Esophagus muscularis mucosa (tissue), 4 donors: ENCODE results near the gene NDUFA6.
"Not testable (repeated sequence)": the region's sequence is repeated elsewhere in the genome, so short reads cannot be mapped to it uniquely, and the experiment has no call there.

Source experiments
- EP300 ChIP-seq: sonication (generic); formaldehyde crosslinking; IDR thresholded peaks from one replicate; pipeline ENCODE4 v1.6.1; 2017; ENCODE audit warnings: antibody characterized with exemption
- POLR2A ChIP-seq: fragments of 450-650 bp; IDR thresholded peaks from one replicate; pipeline ENCODE4 v1.6.1; 2017; ENCODE audit warnings: antibody characterized with exemption, moderate library complexity, mild to moderate bottlenecking, low read depth
- POLR2AphosphoS5 ChIP-seq, 2 donors: sonication (generic); formaldehyde crosslinking; IDR thresholded peaks; one replicate each; pipeline ENCODE4 v1.6.1; 2017; ENCODE audit warnings: antibody characterized with exemption in 2 of 2
- TF ChIP-seq, protein P1 (sequence below), 3 experiments: fragments of 200-600 bp in 2 of 3; fragments of 450-650 bp in 1 of 3; sonication (generic) in 2 of 3; IDR thresholded peaks; one replicate each; pipeline ENCODE4 v1.5.1; 2017 to 2019; ENCODE audit warnings: antibody characterized with exemption in 3 of 3, mild to moderate bottlenecking in 2 of 3, moderate library complexity in 1 of 3

DNA sequence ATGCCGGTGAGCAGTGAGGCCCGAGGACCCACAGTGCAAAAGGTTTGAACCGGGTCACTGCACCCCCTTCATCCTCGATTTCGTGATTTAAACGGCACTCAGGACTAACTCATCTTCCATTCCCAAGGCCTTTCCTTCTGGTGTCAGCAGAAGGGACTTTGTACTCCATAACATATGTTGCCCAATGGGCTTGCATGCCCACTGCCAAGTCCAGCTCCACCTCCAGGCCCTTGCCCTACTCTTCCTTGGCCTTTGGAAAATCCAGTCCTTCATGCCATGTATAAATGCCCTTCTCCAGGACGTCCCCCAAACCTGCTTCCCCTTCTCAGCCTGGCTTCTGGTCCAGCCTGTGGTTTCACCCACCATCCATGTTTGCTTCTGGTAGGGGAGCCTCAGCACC lies 39.6 kb upstream of the NDUFA6 start:
- TF ChIP-seq, protein P1, sequence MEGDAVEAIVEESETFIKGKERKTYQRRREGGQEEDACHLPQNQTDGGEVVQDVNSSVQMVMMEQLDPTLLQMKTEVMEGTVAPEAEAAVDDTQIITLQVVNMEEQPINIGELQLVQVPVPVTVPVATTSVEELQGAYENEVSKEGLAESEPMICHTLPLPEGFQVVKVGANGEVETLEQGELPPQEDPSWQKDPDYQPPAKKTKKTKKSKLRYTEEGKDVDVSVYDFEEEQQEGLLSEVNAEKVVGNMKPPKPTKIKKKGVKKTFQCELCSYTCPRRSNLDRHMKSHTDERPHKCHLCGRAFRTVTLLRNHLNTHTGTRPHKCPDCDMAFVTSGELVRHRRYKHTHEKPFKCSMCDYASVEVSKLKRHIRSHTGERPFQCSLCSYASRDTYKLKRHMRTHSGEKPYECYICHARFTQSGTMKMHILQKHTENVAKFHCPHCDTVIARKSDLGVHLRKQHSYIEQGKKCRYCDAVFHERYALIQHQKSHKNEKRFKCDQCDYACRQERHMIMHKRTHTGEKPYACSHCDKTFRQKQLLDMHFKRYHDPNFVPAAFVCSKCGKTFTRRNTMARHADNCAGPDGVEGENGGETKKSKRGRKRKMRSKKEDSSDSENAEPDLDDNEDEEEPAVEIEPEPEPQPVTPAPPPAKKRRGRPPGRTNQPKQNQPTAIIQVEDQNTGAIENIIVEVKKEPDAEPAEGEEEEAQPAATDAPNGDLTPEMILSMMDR (IDR thresholded peaks at IDR 0.05), result not testable (repeated sequence)
- TF ChIP-seq POLR2AphosphoS5 (IDR thresholded peaks at IDR 0.05); POLR2A; EP300: not testable (repeated sequence)
